ENCODE results near the gene LRRC57.

DNA sequence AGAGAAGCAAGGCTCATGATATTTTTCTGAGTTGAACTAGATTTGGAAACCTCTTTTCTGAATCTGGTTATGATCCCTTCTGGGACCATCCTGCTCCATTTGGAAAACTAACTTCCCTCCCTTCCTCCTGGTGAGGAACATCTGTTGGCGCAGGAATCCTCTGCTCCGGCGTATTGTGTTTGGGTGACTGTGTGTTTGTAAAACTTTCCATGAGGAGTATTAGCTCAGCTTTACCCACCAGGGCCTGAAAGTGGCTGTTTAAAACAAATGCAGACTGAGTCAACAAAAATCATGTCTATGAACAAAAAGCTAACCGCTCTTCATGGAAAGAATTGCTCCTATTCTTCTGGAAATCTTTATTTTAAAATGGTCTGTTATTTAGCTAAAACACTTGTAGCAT is 44.5 kb upstream of the LRRC57 start:
- TF ChIP-seq, protein P1, sequence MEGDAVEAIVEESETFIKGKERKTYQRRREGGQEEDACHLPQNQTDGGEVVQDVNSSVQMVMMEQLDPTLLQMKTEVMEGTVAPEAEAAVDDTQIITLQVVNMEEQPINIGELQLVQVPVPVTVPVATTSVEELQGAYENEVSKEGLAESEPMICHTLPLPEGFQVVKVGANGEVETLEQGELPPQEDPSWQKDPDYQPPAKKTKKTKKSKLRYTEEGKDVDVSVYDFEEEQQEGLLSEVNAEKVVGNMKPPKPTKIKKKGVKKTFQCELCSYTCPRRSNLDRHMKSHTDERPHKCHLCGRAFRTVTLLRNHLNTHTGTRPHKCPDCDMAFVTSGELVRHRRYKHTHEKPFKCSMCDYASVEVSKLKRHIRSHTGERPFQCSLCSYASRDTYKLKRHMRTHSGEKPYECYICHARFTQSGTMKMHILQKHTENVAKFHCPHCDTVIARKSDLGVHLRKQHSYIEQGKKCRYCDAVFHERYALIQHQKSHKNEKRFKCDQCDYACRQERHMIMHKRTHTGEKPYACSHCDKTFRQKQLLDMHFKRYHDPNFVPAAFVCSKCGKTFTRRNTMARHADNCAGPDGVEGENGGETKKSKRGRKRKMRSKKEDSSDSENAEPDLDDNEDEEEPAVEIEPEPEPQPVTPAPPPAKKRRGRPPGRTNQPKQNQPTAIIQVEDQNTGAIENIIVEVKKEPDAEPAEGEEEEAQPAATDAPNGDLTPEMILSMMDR (IDR thresholded peaks at IDR 0.05): no peak
- TF ChIP-seq POLR2A (IDR thresholded peaks at IDR 0.05): no peak

All from right lobe of liver (tissue), 4 donors.